Stimulated activated CD8-positive, alpha-beta memory T cell treated with anti-CD3 and anti-CD28 coated beads, Interleukin-4, amount 100 ng/mL, for 1 hour (primary cell): ENCODE data around the gene COL4A2.
"Not testable (repeated sequence)": the region's sequence is repeated elsewhere in the genome, so short reads cannot be mapped to it uniquely, and the experiment has no call there.

Source experiments
- DNase-seq, 2 donors: peaks; one replicate each; pipeline ENCODE4 v3.0.0-alpha.2; 2020; ENCODE audit warnings: low read depth in 2 of 2, low spot score in 1 of 2

The COL4A2 gene

DNA sequence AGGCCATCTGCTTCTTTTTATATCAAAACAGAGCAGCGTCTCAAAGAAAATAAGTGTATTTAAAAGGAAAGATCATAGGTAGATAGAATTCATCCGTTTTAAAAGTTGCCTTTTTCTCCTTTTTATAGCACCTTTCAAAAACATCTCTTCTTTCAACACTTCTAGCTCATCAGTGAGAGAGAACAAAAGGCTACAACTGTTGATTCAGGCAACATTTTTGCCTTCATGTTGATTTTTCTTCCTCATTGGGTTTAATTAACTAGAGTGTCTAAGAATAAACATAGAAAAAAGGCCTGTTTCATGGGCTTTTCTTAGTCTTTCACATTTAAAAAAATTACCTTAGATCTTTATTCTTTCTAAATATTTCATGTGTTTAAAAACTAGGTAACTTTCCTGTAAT is 13.6 kb downstream of the COL4A2 start:
- DNase-seq = no peak

GRCh38 chr13:110321573-110321972 is 14.5 kb downstream of the COL4A2 start:
- not testable (repeated sequence) for DNase-seq

GRCh38 chr13:110322126-110322827 is 15.2 kb downstream of the COL4A2 start:
- DNase-seq = no peak

GRCh38 chr13:110322828-110323171 is 15.7 kb downstream of the COL4A2 start:
- DNase-seq = no peak

- no peak for DNase-seq
Observed at GRCh38 chr13:110323172-110323891, 16.2 kb downstream of the COL4A2 start.

GRCh38 chr13:110324026-110324749 is 17.1 kb downstream of the COL4A2 start:
- DNase-seq = no peak

DNA sequence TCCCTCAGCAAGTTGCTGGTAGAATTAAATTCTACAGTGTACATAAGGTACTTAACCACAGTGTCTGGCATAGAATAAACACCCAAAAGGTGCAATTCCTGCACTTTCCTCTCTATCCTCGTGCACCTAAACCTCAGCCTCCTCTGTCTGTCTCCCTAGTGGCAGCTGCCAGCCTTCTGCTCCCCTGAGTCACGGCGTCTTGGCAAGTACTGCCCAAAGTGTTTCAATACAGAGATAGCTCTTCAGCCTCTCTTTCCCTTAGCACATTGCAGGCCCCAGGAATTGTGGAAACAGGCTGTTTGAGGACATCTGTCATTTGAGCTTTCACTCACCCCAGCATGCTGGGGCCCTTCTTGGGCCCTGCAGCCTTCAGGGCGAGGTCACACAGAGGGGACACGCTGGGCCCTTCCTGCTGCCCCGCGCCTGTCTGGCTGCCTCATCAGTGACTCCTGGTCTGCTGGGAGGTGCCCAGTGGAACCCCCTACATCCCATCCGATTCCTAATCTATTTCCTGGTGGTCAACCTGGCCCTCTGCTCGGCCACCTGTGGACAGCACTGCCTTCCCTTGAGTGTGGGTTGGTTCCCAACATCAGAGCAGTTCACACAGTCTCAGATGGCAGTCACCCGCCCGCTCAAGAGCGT is 19.3 kb downstream of the COL4A2 start:
- no peak for DNase-seq

DNA sequence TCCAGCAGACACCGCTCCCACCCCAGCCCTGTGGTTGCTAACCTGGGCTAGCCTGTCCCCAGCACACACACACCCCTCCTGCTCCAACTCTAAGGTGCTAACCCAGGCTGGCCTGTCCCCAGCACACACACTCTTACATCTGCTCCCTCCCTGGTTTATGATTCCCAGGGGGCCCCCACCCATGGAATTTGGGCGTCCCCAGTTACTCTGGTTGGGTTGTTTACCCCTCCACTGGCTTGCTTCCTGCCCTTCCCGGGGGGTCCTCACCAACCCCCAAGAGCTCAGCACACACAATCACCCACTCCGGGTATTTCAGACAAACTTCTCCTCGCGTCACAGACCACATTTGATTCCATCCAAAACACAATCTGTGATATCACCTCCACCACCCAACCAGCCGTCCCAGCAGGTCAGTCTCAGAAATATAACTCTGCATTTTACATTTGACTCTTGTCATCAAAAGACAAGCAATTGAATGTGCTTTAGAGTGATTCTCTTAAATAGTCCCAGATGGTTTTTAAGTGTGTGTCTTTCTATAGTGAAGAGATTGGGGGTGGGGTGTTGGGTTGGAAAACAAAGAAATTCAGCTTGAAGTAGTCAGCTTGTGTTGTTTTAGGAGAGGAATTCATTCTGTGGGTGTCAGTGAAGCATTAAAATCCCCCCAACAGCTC is 20.1 kb downstream of the COL4A2 start:
- DNase-seq = no peak

- no peak for DNase-seq
Observed at GRCh38 chr13:110328573-110328972, 21.5 kb downstream of the COL4A2 start.

DNA sequence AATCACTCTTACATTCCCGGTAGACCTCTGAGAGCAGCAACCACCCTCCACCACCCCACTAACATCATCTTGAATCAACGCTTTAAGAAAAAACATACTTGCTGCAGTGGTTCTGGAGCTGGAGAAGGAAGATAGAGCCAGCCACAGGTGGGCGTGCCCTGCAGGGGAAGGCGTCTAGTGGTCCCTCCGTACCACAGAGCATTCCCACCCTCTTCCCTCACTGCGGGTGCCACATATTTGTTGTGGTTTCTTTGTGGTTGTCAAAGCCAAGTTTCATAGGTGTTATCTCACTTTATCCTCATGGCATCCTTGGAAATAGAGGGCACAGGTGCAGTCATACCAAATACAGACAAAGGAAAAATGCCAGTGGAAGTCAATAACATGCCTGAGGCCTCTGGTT is 22.2 kb downstream of the COL4A2 start:
- no peak for DNase-seq

- no peak for DNase-seq
Observed at GRCh38 chr13:110329798-110330461, 22.8 kb downstream of the COL4A2 start.

DNA sequence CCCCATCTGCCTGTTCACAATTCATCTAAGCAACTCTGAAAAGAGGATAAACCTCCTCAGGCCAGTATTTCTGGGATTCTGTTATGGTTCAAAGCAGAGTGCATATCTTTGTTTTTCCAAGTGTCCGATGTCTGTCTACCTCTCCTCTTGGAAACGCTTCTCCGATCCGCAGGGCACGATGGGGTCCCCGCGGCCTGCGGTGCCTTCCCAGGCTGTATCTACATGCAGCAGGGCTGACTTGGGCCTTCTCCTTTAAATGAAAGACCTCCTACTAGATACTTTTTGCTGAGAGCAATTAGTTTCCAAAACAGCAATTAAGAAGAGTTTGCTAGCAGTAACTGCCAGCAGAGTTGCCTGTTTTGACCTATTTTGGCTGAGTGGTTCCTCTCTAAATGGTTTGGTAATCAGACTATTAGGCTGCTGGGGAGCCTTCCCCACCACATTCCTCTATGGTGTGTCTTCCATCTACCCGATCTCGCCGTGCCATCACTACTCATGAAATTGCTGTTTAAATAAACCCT is 23.5 kb downstream of the COL4A2 start:
- DNase-seq = no peak

- DNase-seq = no peak
Observed at GRCh38 chr13:110331362-110331761, 24.3 kb downstream of the COL4A2 start.

GRCh38 chr13:110332750-110333149 is 25.7 kb downstream of the COL4A2 start:
- DNase-seq = no peak

- no peak for DNase-seq
Observed at GRCh38 chr13:110333837-110334236, 26.8 kb downstream of the COL4A2 start.

GRCh38 chr13:110334256-110334655 is 27.2 kb downstream of the COL4A2 start:
- DNase-seq = no peak

GRCh38 chr13:110334841-110335490 is 27.9 kb downstream of the COL4A2 start:
- no peak for DNase-seq

DNA sequence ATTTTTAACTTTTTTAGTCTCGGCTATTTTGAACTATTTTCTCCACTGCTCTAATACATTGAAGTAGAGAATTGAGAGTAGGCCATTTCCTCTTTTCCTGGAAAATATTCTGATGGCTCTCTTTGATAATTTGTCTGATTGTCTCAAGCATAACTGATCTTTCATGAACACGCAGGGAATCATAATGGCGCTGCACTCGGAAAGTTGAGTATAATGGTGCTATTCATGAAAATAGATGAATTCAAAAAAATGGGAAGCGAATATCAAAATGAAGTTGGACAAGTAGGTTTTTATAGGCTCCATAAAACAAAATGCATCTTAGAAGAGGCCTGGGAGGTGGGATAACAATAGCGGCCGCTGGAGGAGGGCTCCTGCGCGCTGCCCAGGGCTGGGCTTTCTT is 29.0 kb downstream of the COL4A2 start:
- no peak for DNase-seq

- DNase-seq = no peak
Observed at GRCh38 chr13:110336681-110337080, 29.6 kb downstream of the COL4A2 start.

- no peak for DNase-seq
Observed at GRCh38 chr13:110337247-110337646, 30.2 kb downstream of the COL4A2 start.
